GM19397 (cell line): Measurements from ENCODE around the gene PSMB10.
"Not testable (repeated sequence)": the region's sequence is repeated elsewhere in the genome, so short reads cannot be mapped to it uniquely, and the experiment has no call there.

Experiments used
- ATAC-seq: cut with Tn5 transposase; IDR thresholded peaks from one replicate; pipeline ENCODE4 v1.9.1; 2021; ENCODE audit warnings: mild to moderate bottlenecking, moderate library complexity; ENCODE audit not compliant: unreplicated experiment

Gene PSMB10

GRCh38 chr16:67928147-67928546 lies 8.5 kb downstream of the PSMB10 start:
- ATAC-seq = no peak

GRCh38 chr16:67927131-67927941 lies 9.3 kb downstream of the PSMB10 start:
- ATAC-seq = no peak

DNA sequence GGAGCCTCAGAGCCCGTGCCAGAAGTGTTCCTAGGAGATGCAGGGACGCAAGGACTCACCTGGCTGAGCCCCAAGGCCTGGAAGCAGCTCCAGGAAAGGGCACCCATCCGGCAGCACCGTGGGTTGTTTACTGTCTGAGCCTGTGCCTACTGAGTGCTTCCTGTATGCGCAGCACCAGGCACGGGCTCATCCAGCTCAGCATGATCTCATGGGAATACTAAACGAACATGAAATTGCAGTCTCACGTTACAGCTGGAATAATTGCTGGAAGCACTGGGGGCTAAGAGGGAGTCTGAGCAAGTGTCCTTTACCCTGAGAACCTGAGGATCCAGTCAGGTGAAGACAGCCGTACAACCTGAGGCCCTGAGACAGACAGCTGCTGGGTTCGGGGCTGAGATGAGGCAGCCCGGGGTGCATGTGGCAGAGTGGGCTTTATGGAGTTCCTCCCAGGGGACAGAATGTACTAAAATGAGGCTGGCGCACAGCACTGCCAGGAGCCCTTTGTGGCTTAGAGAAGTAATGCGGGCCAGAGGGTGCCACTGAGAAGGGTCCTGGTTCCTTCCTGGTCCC lies 10.4 kb downstream of the PSMB10 start:
- no peak for ATAC-seq

GRCh38 chr16:67924140-67924906 lies 12.3 kb downstream of the PSMB10 start:
- no peak for ATAC-seq

- no peak for ATAC-seq
Observed at GRCh38 chr16:67923414-67924116, 13.1 kb downstream of the PSMB10 start.

- ATAC-seq = no peak
Observed at GRCh38 chr16:67922740-67923139, 13.9 kb downstream of the PSMB10 start.

GRCh38 chr16:67922221-67922620 lies 14.4 kb downstream of the PSMB10 start:
- ATAC-seq = no peak

GRCh38 chr16:67919622-67920221 lies 16.9 kb downstream of the PSMB10 start:
- no peak for ATAC-seq

DNA sequence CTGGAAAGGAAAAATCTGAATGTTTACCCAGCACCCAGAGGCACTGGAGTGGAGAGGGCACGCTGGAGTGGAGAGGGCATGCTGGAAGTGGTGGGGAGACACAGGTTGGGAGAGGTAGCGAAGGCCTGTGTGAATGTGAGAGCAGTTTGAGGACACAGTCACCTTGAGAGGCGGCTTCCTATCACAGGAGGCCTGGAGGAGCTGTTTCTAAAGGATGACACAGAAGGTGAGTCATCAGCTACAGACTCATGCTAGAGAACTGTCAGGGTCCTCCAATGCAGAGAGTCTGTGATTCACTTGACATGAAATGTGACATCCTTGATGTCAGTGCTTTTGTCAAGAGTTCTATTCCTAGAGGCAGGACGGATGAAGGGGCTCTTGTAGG lies 18.8 kb downstream of the PSMB10 start:
- no peak for ATAC-seq

DNA sequence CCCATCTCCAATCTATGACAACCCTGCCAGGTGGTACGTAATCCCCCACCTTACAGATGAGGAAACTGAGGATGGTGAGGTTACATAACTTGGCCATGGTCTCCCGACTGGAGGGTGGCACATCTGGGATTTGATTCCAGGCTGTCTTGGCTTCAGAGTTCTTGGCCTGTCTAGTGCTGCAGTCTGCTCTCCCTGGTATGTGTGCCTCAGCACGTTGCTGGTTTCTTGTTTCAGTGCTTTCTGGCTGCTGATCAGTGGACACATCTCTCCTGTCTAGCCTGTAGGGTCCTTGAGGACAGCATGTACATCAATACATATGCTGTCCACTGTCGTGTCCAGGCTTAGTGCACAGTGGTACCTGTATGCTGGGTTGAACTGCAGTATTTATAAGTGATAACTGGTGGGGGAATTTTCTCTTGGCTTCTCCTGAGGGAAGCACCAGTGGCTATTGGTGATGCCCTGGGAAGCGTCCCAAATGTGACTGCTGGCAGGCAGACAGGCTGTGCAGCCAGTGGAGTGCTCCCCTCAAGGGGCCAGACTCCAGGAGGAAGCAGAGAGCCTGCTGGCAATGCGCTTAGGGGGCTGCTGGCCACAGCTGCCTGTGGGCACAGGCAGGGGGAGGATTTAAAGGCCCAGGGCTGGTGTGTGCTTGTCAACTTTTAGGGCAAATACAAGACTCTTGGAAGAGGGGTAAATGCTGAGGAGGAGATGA lies 19.4 kb downstream of the PSMB10 start:
- no peak for ATAC-seq

DNA sequence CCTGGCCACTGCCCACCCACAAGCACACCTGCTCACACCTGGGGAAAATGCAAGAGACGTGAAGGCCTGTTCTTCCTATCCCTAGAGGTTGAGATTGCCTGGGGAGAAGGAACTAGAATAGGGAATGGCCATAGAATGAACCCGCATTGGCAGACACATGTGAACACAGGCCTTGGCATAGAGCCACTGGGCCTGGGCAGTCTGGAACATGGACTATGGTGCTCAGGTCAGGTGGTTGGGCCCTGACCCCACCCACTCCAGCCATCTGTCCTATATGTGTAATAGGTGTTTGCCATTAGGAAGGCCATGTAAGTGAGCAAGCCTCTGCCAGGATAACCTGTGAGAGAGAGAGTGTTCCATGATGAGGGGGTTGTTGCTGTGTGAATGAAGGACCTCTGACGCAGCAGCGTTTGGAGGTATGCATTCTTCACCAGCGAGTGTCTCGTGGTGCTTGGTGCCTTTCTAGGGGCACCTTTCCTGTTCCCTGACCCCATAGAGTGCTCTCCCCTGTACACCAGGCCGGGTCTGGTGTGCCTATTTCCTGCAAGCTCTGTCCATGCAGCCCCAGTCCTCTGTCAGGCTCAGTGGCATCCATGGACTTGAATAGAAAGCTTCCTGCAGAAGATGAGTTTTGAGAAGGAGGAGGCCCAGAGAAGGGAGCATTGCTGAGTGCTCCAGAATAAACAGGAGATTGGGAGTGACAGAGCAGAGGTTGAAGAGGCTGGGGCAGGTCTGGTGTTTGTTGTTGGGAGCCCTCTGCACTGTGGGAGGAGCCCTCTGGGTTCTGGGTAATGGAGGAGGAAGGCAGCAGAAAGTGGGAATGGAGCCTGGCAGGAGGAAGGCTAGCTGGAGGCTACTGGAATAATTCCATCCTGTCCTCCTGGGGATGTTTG lies 20.6 kb downstream of the PSMB10 start:
- no peak for ATAC-seq

DNA sequence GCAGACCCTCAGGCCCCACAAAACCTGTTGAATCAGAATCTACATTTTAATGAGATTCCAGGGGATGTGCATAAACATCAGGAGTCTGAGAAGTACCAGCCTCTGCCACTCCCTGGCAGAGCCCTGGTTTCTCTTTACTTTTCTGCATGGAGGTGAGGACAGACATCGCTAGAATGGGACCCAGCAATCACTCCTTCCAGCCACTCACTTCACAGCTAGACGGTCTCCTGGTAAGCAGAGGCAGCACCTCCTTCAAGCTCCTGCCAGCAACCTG lies 21.2 kb downstream of the PSMB10 start:
- not testable (repeated sequence) for ATAC-seq

DNA sequence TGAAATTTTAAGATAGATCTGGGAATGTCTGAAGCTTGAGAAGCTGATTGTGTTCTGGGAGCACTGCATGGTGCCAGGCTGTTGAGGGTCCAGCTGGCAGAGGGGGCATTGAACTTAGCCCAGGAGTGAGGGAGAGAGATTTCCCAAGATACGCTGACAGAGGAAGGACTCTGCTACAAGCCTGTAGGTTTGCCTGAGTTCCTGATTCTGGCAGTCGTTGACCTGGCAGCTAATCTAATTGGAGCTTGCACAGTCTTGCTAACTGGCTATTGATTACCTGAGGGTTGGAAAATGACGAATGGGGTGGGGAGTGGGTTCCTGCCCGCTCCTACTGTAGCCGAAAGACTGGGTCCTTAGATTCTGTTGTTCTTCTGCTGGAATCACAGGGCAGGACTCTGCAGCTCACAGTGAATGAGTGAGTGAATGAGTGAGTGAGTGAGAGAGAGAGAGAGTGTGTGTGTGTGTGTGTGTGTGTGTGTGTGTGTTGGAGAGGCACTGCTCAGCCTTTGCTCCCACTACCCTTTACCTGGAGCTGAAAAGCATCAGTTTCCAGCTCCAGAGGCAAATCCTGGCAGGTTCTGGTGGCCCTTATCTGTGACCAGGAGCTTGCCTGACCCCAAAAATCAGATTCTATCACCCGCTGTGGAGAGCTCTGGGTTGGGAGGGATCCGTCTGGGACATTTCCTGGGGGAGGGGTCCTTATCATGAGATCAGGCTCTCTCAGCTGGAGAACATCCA lies 21.7 kb downstream of the PSMB10 start:
- no peak for ATAC-seq

DNA sequence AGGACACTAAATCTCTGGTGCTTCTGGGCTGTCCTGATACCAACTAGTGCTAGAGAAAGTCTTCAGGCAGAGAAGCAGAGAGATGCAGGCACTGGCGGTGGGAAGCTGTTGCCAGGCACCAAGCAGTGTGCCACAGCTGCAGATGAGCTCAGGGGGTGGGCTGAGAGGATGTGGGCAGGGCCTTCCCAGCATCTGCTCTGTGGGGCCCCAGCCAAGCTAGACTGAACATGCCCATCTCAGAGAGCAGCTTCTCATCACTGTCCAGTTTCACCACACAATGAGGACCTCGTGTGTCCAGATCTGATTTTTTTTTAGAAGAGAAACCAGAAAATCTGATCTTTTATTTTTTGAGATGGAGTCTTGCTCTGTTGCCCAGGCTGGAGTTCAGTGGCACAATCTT lies 26.5 kb downstream of the PSMB10 start:
- no peak for ATAC-seq

- ATAC-seq = no peak
Observed at GRCh38 chr16:67909056-67909742, 27.5 kb downstream of the PSMB10 start.

- no peak for ATAC-seq
Observed at GRCh38 chr16:67907397-67908180, 29.1 kb downstream of the PSMB10 start.

GRCh38 chr16:67902831-67903230 lies 33.8 kb downstream of the PSMB10 start:
- no peak for ATAC-seq
